ENCODE results near the gene IL4R. TPM values are rescaled to one million over a fixed set of nuclear protein-coding genes. Genes with fewer than 3 reads are reported as not detected.

IL4R gene
- total RNA-seq, 1 experiment from 2014 or later = 28.6 TPM

DNA sequence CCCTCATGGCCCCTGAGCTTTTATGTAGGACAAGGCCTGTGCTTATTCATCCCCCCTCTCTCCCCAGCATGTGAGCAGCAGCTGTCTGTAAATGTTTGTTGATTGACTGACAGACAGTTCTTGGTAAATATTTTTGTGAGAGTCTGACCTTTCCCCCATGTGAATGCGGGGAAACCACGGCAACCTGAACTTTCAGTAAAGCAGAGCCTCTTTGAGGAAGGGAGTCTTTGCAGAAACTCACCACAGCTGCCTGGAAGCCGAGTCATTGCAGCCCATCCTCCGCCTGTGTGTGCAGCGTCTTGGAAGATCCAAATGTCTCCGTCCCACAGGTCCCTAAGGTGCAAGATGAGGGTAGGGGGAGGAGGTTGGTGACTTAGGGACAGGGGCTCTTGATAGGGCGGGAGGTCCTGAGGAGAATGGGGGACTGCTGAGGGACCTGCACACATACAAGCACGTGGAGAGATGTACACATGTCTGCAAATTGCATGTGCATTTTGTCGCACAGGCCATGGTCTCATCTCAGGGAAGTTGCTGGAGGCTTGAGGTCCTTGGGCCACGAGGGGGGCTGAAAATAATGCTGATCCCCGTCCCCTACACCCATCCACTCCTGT is 65.2 kb downstream of the IL4R start:
- Histone ChIP-seq H3K79me1 (ENCODE audit: insufficient read depth, low read depth, low read length, poor library complexity, severe bottlenecking) (no peaks in the 10 kb centered on the region), H2AFZ (ENCODE audit: low read length) (no peak overlapping the region), H3K4me2 (ENCODE audit: insufficient read depth, insufficient read length, low read length) (no peak overlapping the region), H4K20me1 (ENCODE audit: control insufficient read depth, insufficient read depth, insufficient read length) (no peaks in the 10 kb centered on the region), H4K8ac (replicated peaks; ENCODE audit: insufficient read length, low read depth, low read length) (no peak overlapping the region), H2BK20ac (ENCODE audit: low read depth, low read length, poor library complexity, severe bottlenecking) (no peak overlapping the region), H3K56ac (ENCODE audit: insufficient read length, low read depth, low read length) (no peak overlapping the region), H2BK120ac (ENCODE audit: low read depth, low read length, poor library complexity, severe bottlenecking) (no peak overlapping the region), H2BK5ac (ENCODE audit: insufficient read length, low read length) (no peak overlapping the region), H3K23ac (ENCODE audit: insufficient read length, low read depth, low read length) (no peak overlapping the region), H3K4ac (ENCODE audit: low read depth, low read length) (no peak overlapping the region), H3K18ac (ENCODE audit: insufficient read length, low read depth, low read length) (no peak overlapping the region), H3K9me3 (ENCODE audit: control insufficient read depth, low read depth, low read length) (no peaks in the 10 kb centered on the region), H3K14ac (ENCODE audit: insufficient read depth, low read length) (no peak overlapping the region), H3K27me3 (ENCODE audit: insufficient read depth, low read length) (no peaks in the 10 kb centered on the region), H4K5ac (ENCODE audit: insufficient read length, low read depth, low read length) (no peak overlapping the region), H3T11ph (ENCODE audit: low read length) (no peak overlapping the region), H2BK15ac (ENCODE audit: low read depth, low read length) (no peak overlapping the region), H3K27ac (ENCODE audit: insufficient read length, low read depth, low read length) (no peak overlapping the region), H3K23me2 (ENCODE audit: insufficient read length, low read depth, low read length, poor library complexity, severe bottlenecking) (no peaks in the 10 kb centered on the region), H2BK12ac (ENCODE audit: insufficient read length, low read depth, low read length) (no peak overlapping the region), H3K9ac (ENCODE audit: extremely low read depth, insufficient read length, low read length) (no peak overlapping the region), H4K91ac (ENCODE audit: insufficient read length, low read depth, low read length) (no peak overlapping the region), H3K4me1 (ENCODE audit: insufficient read depth, low read length) (no peaks in the 10 kb centered on the region), H3K79me2 (ENCODE audit: insufficient read depth, low read length) (no peaks in the 10 kb centered on the region), H2AK5ac (ENCODE audit: insufficient read length, low read length) (no peak overlapping the region)
- no peak for DNase-seq
- no peak overlapping the region for H3K27ac Mint-ChIP-seq
- no peak overlapping the region for H3K4me3 Mint-ChIP-seq
- TF ChIP-seq, protein P1, sequence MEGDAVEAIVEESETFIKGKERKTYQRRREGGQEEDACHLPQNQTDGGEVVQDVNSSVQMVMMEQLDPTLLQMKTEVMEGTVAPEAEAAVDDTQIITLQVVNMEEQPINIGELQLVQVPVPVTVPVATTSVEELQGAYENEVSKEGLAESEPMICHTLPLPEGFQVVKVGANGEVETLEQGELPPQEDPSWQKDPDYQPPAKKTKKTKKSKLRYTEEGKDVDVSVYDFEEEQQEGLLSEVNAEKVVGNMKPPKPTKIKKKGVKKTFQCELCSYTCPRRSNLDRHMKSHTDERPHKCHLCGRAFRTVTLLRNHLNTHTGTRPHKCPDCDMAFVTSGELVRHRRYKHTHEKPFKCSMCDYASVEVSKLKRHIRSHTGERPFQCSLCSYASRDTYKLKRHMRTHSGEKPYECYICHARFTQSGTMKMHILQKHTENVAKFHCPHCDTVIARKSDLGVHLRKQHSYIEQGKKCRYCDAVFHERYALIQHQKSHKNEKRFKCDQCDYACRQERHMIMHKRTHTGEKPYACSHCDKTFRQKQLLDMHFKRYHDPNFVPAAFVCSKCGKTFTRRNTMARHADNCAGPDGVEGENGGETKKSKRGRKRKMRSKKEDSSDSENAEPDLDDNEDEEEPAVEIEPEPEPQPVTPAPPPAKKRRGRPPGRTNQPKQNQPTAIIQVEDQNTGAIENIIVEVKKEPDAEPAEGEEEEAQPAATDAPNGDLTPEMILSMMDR (conservative IDR thresholded peaks at IDR 0.05) = no peak
- 0 out of 7 replicates have a peak, but pooled peaks cover 0 to under 1% (median 0%) of the 10 kb centered on the region in 3 experiments for H3K36me3 Mint-ChIP-seq (ENCODE audit: insufficient read depth in 1 of 3, low read depth in 3 of 3)
- H3K9me3 Mint-ChIP-seq = peaks cover 0 to 4% of the 10 kb centered on the region in 2 experiments; a peak in 1 of 5 replicates
- no CpG with 5 or more reads among the region's 11 CpGs for WGBS (ENCODE audit: extremely low coverage, insufficient read length, low lambda C conversion rate)
- H3K4me1 Mint-ChIP-seq = peaks cover 0 to 7% of the 10 kb centered on the region in 2 experiments; a peak in 2 of 4 replicates
- peaks cover under 1% of the 10 kb centered on the region for H3K27me3 Mint-ChIP-seq (ENCODE audit: low read depth)
